CD4-positive, alpha-beta T cell treated with Interleukin-4 for 1 hour (primary cell): ENCODE data around the gene CHCHD10.
"Not testable (repeated sequence)": the region's sequence is repeated elsewhere in the genome, so short reads cannot be mapped to it uniquely, and the experiment has no call there.

Source experiments
- DNase-seq, 2 donors: peaks; one replicate each; pipeline ENCODE4 v3.0.0-alpha.2; 2020 to 2022

Gene CHCHD10

GRCh38 chr22:23744485-23744884 lies 23.3 kb downstream of the CHCHD10 start:
- no peak for DNase-seq

GRCh38 chr22:23744001-23744400 lies 23.8 kb downstream of the CHCHD10 start:
- DNase-seq = no peak

- DNase-seq = no peak
These were observed 24.5 kb downstream of the CHCHD10 start for GRCh38 chr22:23743303-23743705.

- DNase-seq = no peak
These were observed 25.1 kb downstream of the CHCHD10 start for GRCh38 chr22:23742505-23743264.

GRCh38 chr22:23737696-23738095 lies 30.1 kb downstream of the CHCHD10 start:
- no peak for DNase-seq

- DNase-seq = not testable (repeated sequence)
These were observed 39.7 kb downstream of the CHCHD10 start for GRCh38 chr22:23728108-23728507.

GRCh38 chr22:23722724-23723123 lies 45.0 kb downstream of the CHCHD10 start:
- DNase-seq = no peak

GRCh38 chr22:23722160-23722559 lies 45.6 kb downstream of the CHCHD10 start:
- DNase-seq = no peak

GRCh38 chr22:23720855-23721254 lies 46.9 kb downstream of the CHCHD10 start:
- DNase-seq = no peak

- no peak for DNase-seq
These were observed 49.2 kb downstream of the CHCHD10 start for GRCh38 chr22:23718371-23719165.

- DNase-seq = peak; percentile 85 to 87
These were observed 50.7 kb downstream of the CHCHD10 start for GRCh38 chr22:23716811-23717801.
